Suprapubic skin (tissue), 4 donors: Measurements from ENCODE around the gene ZNF483. TPM values are rescaled to one million over a fixed set of nuclear protein-coding genes. Genes with fewer than 3 reads are reported as not detected.

Experiments
- DNase-seq, 2 donors: peaks; one replicate each; pipeline ENCODE4 v3.0.0-alpha.2; 2019; ENCODE audit warnings: low spot score in 2 of 2
- H3K27ac ChIP-seq: fragments of 200-600 bp; sonication (generic); one replicate; pipeline ENCODE4 v1.5.1; 2019
- H3K27me3 ChIP-seq: fragments of 200-600 bp; sonication (generic); one replicate; pipeline ENCODE4 v1.5.1; 2019
- H3K36me3 ChIP-seq: fragments of 200-600 bp; sonication (generic); one replicate; pipeline ENCODE4 v1.5.1; 2019
- H3K4me1 ChIP-seq: fragments of 200-600 bp; sonication (generic); one replicate; pipeline ENCODE4 v1.5.1; 2019
- H3K4me3 ChIP-seq: fragments of 200-600 bp; sonication (generic); one replicate; pipeline ENCODE4 v1.5.1; 2019; ENCODE audit warnings: mild to moderate bottlenecking
- H3K9me3 ChIP-seq: fragments of 200-600 bp; sonication (generic); one replicate; pipeline ENCODE4 v1.5.1; 2019
- EP300 ChIP-seq: sonication (generic); formaldehyde crosslinking; IDR thresholded peaks from one replicate; pipeline ENCODE4 v1.6.1; 2017; ENCODE audit warnings: antibody characterized with exemption
- POLR2A ChIP-seq, 2 donors: fragments of 450-650 bp; IDR thresholded peaks; one replicate each; pipeline ENCODE4 v1.6.1; 2017; ENCODE audit warnings: antibody characterized with exemption in 2 of 2, mild to moderate bottlenecking in 2 of 2, moderate library complexity in 2 of 2
- POLR2AphosphoS5 ChIP-seq, 3 donors: sonication (generic); formaldehyde crosslinking; IDR thresholded peaks; one replicate each; pipeline ENCODE4 v1.6.1; 2017; ENCODE audit warnings: antibody characterized with exemption in 3 of 3
- WGBS: methylation state at CpG from one replicate; pipeline ENCODE4 v1.1.5; 2018; 5-methylcytosine and 5-hydroxymethylcytosine counted together
- total RNA-seq, 4 donors: library from RNA; depleted of rRNA; stranded (reverse); fragments of >200 nt; gene quantifications; one replicate each; pipeline ENCODE4 v1.1.0, GENCODE V29; 2016
- TF ChIP-seq, protein P1 (sequence below), 2 donors: fragments of 200-600 bp in 1 of 2; fragments of 450-650 bp in 1 of 2; sonication (generic) in 1 of 2; IDR thresholded peaks; one replicate each; pipeline ENCODE4 v1.5.1; 2016 to 2019; ENCODE audit warnings: antibody characterized with exemption in 2 of 2, mild to moderate bottlenecking in 1 of 2, moderate library complexity in 1 of 2

The ZNF483 gene
- total RNA-seq, 4 donors from 2014 or later, result 1.4 to 4.5 (median 2.5) TPM

GRCh38 chr9:111604054-111604615 lies 79.2 kb downstream of the ZNF483 start:
- no peaks in the 10 kb centered on the region for H3K9me3 ChIP-seq
- TF ChIP-seq POLR2AphosphoS5 (IDR thresholded peaks at IDR 0.05) (no peak), POLR2A (IDR thresholded peaks at IDR 0.05) (no peak), EP300 (no peak)
- TF ChIP-seq, protein P1, sequence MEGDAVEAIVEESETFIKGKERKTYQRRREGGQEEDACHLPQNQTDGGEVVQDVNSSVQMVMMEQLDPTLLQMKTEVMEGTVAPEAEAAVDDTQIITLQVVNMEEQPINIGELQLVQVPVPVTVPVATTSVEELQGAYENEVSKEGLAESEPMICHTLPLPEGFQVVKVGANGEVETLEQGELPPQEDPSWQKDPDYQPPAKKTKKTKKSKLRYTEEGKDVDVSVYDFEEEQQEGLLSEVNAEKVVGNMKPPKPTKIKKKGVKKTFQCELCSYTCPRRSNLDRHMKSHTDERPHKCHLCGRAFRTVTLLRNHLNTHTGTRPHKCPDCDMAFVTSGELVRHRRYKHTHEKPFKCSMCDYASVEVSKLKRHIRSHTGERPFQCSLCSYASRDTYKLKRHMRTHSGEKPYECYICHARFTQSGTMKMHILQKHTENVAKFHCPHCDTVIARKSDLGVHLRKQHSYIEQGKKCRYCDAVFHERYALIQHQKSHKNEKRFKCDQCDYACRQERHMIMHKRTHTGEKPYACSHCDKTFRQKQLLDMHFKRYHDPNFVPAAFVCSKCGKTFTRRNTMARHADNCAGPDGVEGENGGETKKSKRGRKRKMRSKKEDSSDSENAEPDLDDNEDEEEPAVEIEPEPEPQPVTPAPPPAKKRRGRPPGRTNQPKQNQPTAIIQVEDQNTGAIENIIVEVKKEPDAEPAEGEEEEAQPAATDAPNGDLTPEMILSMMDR (IDR thresholded peaks at IDR 0.05), result no peak
- H3K4me1 ChIP-seq, result peaks cover 3% of the 10 kb centered on the region
- DNase-seq, result no peak
- no peaks in the 10 kb centered on the region for H3K36me3 ChIP-seq
- H3K27me3 ChIP-seq, result no peaks in the 10 kb centered on the region
- no peak overlapping the region for H3K4me3 ChIP-seq
- WGBS, result 79% methylated on average over 16 of the region's 16 CpGs
- no peak overlapping the region for H3K27ac ChIP-seq

- no peaks in the 10 kb centered on the region for H3K27me3 ChIP-seq
- H3K4me1 ChIP-seq, result peaks cover 2% of the 10 kb centered on the region
- no peaks in the 10 kb centered on the region for H3K9me3 ChIP-seq
- TF ChIP-seq POLR2AphosphoS5 (IDR thresholded peaks at IDR 0.05) (no peak), POLR2A (IDR thresholded peaks at IDR 0.05) (no peak), EP300 (no peak)
- TF ChIP-seq, protein P1 (IDR thresholded peaks at IDR 0.05), result no peak
- no peak overlapping the region for H3K4me3 ChIP-seq
- WGBS, result 93% methylated on average over 9 of the region's 9 CpGs
- H3K27ac ChIP-seq, result no peak overlapping the region
- H3K36me3 ChIP-seq, result no peaks in the 10 kb centered on the region
- DNase-seq, result no peak
Observed at GRCh38 chr9:111605041-111605559, 80.1 kb downstream of the ZNF483 start.

DNA sequence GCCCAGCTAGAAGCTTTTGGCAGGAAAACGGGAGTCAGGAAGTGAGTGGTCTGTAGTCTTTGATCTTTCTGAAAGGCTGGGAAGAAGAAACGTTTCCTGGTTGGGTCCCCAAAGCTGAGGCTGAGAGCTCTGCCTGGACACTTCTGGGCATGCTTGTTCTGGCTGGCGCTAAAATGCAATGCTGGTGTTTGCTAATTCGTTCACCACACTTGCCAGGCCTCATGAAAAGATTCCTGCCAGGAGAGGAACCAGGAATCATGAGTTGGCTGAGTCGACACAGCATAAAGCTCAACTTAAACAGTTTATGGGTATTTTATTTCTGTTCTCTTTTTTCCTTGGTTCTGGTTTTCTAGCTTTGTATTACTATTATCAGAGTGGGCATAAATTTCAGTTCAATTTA lies 85.2 kb downstream of the ZNF483 start:
- peak overlapping the region; percentile 27 for H3K27ac ChIP-seq
- H3K9me3 ChIP-seq, result no peaks in the 10 kb centered on the region
- no peaks in the 10 kb centered on the region for H3K36me3 ChIP-seq
- no peaks in the 10 kb centered on the region for H3K27me3 ChIP-seq
- no peak for DNase-seq
- TF ChIP-seq POLR2A (IDR thresholded peaks at IDR 0.05) (no peak), POLR2AphosphoS5 (IDR thresholded peaks at IDR 0.05) (no peak), EP300 (no peak)
- TF ChIP-seq, protein P1 (IDR thresholded peaks at IDR 0.05), result no peak
- H3K4me3 ChIP-seq, result no peak overlapping the region
- WGBS, result 36% methylated on average over 5 of the region's 5 CpGs
- H3K4me1 ChIP-seq, result peaks cover 11% of the 10 kb centered on the region

DNA sequence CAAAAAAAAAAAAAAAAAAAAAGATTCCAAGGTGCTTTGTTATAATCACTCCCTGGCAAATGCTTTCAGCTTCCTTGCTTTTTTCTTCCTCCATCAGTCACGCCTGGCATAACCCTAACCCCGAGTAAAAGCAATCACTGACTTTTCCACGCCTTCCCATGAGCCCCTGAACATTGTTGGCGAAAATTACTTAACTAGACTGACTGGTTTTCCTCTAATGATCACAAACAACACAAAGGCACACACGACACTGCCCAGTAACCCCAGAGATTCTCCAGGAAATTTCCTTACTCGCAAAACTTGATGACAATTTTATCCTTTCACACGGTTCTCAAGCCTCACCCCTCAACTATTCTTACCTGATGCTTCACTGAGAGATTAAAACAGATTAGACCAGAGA lies 85.9 kb downstream of the ZNF483 start:
- DNase-seq, result no peak
- no peaks in the 10 kb centered on the region for H3K27me3 ChIP-seq
- no peak overlapping the region for H3K27ac ChIP-seq
- no peaks in the 10 kb centered on the region for H3K9me3 ChIP-seq
- peaks cover 11% of the 10 kb centered on the region for H3K4me1 ChIP-seq
- no peaks in the 10 kb centered on the region for H3K36me3 ChIP-seq
- TF ChIP-seq POLR2A (IDR thresholded peaks at IDR 0.05) (no peak), EP300 (no peak), POLR2AphosphoS5 (IDR thresholded peaks at IDR 0.05) (no peak)
- TF ChIP-seq, protein P1 (IDR thresholded peaks at IDR 0.05), result no peak
- no peak overlapping the region for H3K4me3 ChIP-seq
- WGBS, result 52% methylated on average over 7 of the region's 7 CpGs

GRCh38 chr9:111613436-111614040 lies 88.6 kb downstream of the ZNF483 start:
- peaks cover 11% of the 10 kb centered on the region for H3K4me1 ChIP-seq
- DNase-seq, result no peak
- H3K36me3 ChIP-seq, result no peaks in the 10 kb centered on the region
- no peaks in the 10 kb centered on the region for H3K27me3 ChIP-seq
- H3K9me3 ChIP-seq, result no peaks in the 10 kb centered on the region
- H3K4me3 ChIP-seq, result no peak overlapping the region
- 42% methylated on average over 4 of the region's 4 CpGs for WGBS
- no peak overlapping the region for H3K27ac ChIP-seq
- no peak for TF ChIP-seq POLR2A (IDR thresholded peaks at IDR 0.05)
- TF ChIP-seq, protein P1 (IDR thresholded peaks at IDR 0.05), result no peak
- no peak for TF ChIP-seq POLR2AphosphoS5 (IDR thresholded peaks at IDR 0.05)
- no peak for TF ChIP-seq EP300
